HG03378 (cell line): ENCODE results near the gene FOXC1.

ENCODE experiments used
- ATAC-seq: cut with Tn5 transposase; IDR thresholded peaks from one replicate; pipeline ENCODE4 v1.9.1; 2021; ENCODE audit warnings: mild to moderate bottlenecking, moderate library complexity; ENCODE audit not compliant: unreplicated experiment

The FOXC1 gene

GRCh38 chr6:1640476-1640875, 30.8 kb downstream of the FOXC1 start:
- no peak for ATAC-seq

GRCh38 chr6:1641343-1641885, 31.7 kb downstream of the FOXC1 start:
- ATAC-seq, result no peak

GRCh38 chr6:1643111-1643510, 33.4 kb downstream of the FOXC1 start:
- ATAC-seq, result no peak

DNA sequence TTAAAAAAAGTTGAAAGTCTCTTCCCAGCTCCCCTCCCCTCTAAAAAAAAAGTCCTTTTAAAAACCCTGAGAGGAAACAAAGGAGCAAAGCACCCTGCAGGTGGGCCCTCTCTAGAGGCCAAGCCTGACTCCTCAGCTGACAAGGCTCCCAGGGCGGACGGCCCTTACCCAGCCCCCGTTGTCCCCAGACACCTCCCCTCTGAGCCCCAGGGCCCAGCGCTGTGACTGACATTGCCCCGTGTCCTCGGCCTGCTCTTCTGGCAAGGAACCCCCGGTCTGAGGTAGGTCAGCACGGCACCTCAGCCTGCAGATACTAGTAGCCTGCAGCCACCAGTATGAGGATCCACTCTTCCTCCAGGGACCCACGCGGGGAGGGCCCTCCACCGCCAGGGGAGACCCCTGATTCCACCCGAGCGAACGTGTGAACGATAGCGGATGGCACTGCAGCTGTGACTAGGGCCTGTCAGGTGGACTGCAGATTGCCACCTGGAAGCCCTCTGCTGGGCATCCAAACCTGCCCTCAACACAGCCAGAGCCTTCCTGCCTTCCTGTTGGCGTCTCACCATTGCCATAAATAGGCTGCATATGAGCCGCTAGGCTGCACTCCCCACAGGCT, 34.2 kb downstream of the FOXC1 start:
- no peak for ATAC-seq

DNA sequence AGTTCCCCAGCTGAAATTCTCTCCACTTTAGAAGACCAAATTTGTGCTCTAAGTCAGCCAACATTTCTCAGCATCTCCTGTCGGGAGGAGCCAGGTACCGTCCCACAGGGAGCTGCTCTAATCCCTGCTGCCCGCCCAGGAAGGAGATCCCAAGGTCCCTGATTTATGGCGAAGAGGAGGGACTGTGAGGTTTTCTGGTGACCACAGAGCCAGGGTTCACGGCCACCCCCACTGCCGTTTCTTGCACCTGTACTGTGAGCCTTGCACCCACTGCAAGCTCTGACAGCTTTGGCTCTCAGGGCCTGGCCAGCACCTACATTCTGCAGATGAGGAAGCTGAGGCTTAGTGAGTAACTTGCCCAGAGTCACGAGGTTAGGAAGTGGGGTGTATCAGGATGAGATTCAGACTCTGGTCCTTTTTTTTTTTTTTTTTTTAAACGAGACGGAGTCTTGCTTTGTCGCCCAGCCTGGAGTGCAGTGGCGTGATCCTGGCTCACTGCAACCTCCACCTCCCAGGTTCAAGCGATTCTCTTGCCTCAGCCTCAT, 34.9 kb downstream of the FOXC1 start:
- ATAC-seq, result no peak

GRCh38 chr6:1645466-1646185, 35.9 kb downstream of the FOXC1 start:
- no peak for ATAC-seq

DNA sequence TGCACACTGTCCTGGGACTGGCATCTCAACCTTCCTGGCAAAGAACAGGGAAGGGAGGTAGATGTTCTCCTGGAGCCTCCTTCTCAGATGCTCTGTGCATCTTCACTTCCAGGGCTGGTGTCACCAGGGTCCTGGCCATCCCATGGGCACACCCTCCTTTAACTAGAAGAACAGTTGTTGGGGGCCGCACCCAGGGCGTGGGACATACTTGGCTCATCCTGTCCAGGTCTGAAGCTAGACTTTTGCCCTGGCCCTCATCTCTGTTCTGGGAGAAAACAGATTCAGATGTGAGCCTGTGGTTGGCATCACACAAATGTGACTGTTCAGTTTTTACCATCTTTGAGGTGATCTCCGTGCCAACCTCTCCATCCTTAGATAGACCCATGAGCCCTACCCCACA, 41.6 kb downstream of the FOXC1 start:
- no peak for ATAC-seq

- no peak for ATAC-seq
Measured at GRCh38 chr6:1652842-1653241, 43.1 kb downstream of the FOXC1 start.

DNA sequence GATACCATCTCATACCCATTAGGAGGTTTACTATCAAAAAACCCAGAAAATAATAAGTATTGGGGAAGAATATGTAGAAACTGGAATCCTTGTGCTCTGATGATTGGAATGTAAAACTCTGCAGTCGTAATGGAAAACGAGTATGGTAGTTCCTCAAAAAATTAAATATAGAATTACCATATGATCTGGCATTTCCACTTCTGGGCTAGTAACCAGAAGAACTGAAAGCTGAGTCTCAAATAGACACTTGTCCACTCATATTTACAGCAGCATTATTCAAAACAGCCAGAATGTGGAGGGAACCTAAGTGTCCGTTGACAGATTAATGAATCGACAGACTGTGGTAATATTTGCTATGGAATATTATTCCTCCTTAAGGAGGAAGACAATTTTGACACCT, 44.3 kb downstream of the FOXC1 start:
- no peak for ATAC-seq

GRCh38 chr6:1657116-1657770, 47.5 kb downstream of the FOXC1 start:
- no peak for ATAC-seq

DNA sequence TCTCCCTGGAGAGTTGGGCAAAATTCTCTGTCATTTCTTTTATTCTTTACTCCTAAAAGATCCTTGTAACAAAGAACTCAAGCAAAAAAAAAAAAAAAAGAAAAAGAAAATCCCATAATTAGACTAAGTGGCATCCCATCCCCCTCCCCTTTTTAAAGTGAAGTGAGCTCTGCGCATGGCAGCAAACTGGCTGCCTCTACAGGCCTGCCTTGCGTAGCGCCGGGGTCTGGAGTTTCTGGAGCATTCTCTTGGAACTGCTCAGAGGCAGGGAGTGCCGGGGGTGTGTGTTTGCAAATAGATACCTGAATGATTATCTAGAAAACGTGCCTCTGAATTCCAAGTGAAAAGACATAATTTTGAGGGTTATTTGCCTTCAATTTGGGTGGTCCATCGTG, 48.1 kb downstream of the FOXC1 start:
- no peak for ATAC-seq

- ATAC-seq, result no peak
Measured at GRCh38 chr6:1658212-1659005, 48.7 kb downstream of the FOXC1 start.

DNA sequence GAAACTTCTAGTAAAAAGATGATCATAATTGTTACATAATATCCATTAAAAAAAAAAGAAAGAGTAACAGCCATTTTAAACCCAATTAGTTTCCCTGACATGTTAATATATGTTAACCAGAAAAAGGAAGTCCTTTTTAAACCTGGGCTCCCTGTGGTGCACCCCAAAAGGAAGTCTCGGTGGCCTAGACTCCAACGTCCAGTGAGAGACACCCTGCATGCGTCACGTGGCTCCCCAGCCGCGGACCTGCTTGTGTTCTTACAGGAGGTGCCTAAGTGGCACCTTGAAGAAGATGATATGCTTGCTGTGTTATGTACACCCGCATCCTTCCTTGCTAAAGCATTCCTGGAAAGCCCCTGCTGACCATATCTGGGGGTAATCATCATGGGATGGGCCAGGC, 50.1 kb downstream of the FOXC1 start:
- no peak for ATAC-seq

DNA sequence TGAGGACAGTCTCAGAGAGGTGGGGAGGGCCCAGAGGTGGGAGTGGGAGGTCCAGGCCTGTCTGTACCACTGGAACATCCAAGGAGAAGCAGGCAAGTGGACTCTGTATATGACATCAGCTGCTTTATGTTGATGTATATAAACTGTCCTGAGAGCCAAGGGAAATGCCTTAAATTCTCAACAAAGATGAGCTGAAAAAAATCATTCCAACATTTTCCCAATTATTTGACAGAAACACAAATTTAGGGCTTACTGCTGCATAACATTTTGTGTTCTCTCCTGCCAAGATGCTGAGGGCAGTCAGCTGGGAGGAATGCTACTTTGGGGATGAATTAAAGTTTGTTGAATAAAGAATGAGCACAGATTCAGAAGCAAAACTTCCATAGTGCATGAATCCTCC, 52.8 kb downstream of the FOXC1 start:
- no peak for ATAC-seq
